Heart right ventricle (tissue), 16 donors: ENCODE data around the gene HIVEP3. TPM values are rescaled to one million over a fixed set of nuclear protein-coding genes. Genes with fewer than 3 reads are reported as not detected.

Source experiments
- ATAC-seq, 8 donors: fragments of 200-7000 bp; cut with Tn5 transposase; one replicate each; pipeline ENCODE4 v1.9.1; 2020; ENCODE audit warnings: mild to moderate bottlenecking in 8 of 8, moderate library complexity in 8 of 8, moderate number of reproducible peaks in 1 of 8
- DNase-seq, 2 donors: peaks; one replicate each; pipeline ENCODE4 v3.0.0-alpha.2; 2020
- H3K27ac ChIP-seq, 10 donors: fragments of 200-600 bp; sonication (generic) in 2 of 10; one replicate each; pipeline versions ENCODE4 v1.5.0 to v1.8.0; 2020 to 2022; ENCODE audit warnings: mild to moderate bottlenecking in 3 of 10
- H3K27me3 ChIP-seq, 7 donors: fragments of 200-600 bp; one replicate each; pipeline ENCODE4 v1.8.0; 2021 to 2022; ENCODE audit warnings: mild to moderate bottlenecking in 2 of 7
- H3K36me3 ChIP-seq, 9 donors: fragments of 200-600 bp; sonication (generic) in 1 of 9; one replicate each; pipeline versions ENCODE4 v1.5.0 to v1.8.0; 2020 to 2022; ENCODE audit warnings: mild to moderate bottlenecking in 2 of 9
- H3K4me1 ChIP-seq, 9 donors: fragments of 200-600 bp; sonication (generic) in 1 of 9; one replicate each; pipeline versions ENCODE4 v1.5.0 to v1.8.0; 2020 to 2022; ENCODE audit warnings: mild to moderate bottlenecking in 4 of 9
- H3K4me3 ChIP-seq, 10 donors: fragments of 200-600 bp; sonication (generic) in 2 of 10; one replicate each; pipeline versions ENCODE4 v1.5.0 to v1.8.0; 2020 to 2022; ENCODE audit warnings: mild to moderate bottlenecking in 7 of 10, moderate library complexity in 2 of 10
- H3K9me3 ChIP-seq, 11 donors: fragments of 200-600 bp in 10 of 11; sonication (generic) in 2 of 11; one replicate each; pipeline versions ENCODE4 v1.5.0 to v1.8.0; 2013 to 2022; ENCODE audit warnings: mild to moderate bottlenecking in 2 of 11, control low read depth in 1 of 11, moderate library complexity in 1 of 11
- WGBS, 2 donors: extraction: QIAGEN DNeasy Blood & Tissue Kit; methylation state at CpG; one replicate each; pipeline ENCODE4 v1.1.7; 2013; ENCODE audit warnings: inconsistent platforms in 1 of 2; 5-methylcytosine and 5-hydroxymethylcytosine counted together
- intact Hi-C, 10 donors: fragments of 100-400 bp; cut with DNase I; formaldehyde crosslinking; loops; one replicate each; pipeline versions ENCODE4 v1.11.1 to v1.14.2; 2022
- polyA plus RNA-seq, 2 donors: library from polyadenylated mRNA; stranded (reverse); fragments of 200-250 nt; gene quantifications; one replicate each; pipeline ENCODE4 v1.2.3, GENCODE V29; 2013
- total RNA-seq, 10 donors: library from RNA; stranded (reverse); fragmentation: NEBNext Ultra II Directional in 3 of 10; extraction: Animal tissue kit (Norgen Biotek cat#: 25700) in 3 of 10; gene quantifications; one replicate each; pipeline versions ENCODE4 v1.2.1 to v1.2.4, GENCODE V29; 2021 to 2023
- TF ChIP-seq, protein P1 (sequence below), 9 donors: fragments of 200-600 bp; sonication (generic) in 2 of 9; IDR thresholded peaks; one replicate each; pipeline versions ENCODE4 v1.5.0 to v1.8.0; 2021 to 2022; ENCODE audit warnings: antibody characterized with exemption in 9 of 9, mild to moderate bottlenecking in 5 of 9, moderate library complexity in 1 of 9
- donor health status: Arrhythmogenic right ventricular cardiomyopathy.
- donor health status: ischemic (EF 13 %, LVEDD 7.1; RV severe dilation, severe dysfunction).
- donor health status: healthy with polysubstance abuse.
- donor health status: DM: no; HTN: yes; CAD: no.
- donor health status: DM: no; HTN: no; CAD: no.
- donor health status: ischemic (EF 25% LVEDD 6.9; RV normal size, moderate dysfunction).
- donor health status: ischemic (EF 25% LVEDD 5.7; RV mildly dilated, moderate dysfunction).
- donor health status: healthy.
- donor health status: DM: yes; HTN: yes; CAD: no.
- donor health status: Ischemic cardiomyopathy.
- donor health status: ischemic (EF 35%, LVEDD 5.7; RV mildly dilated, moderate dysfunction).
- donor health status: nonischemic (EF 11% LVEDD 7.7; RV severe dilation, severe dysfunction).
- donor health status: DM: yes; HTN: yes; CAD: no.
- donor health status: PGD.
- donor health status: ischemic (EF 29% LVEDD 5.4; RV normal size, mild dysfunction).
- donor health status: nonischemic (EF 23%, LVEDD 6.1; RV moderate dilation, normal function).

HIVEP3 gene
- total and polyA plus RNA-seq, 12 donors: 2.6 to 7.5 (median 5.2) TPM

- no peaks in the 10 kb centered on the region for H3K9me3 ChIP-seq
- WGBS, 2 donors: 90 to 96% methylated on average over 3 of the region's 3 CpGs
- intact Hi-C loops: loop anchor here in 1 of 10 donors (10.0 kb wide), 1 partner anchor 133 kb away; no protein-coding TSS in a partner anchor
- no peaks in the 10 kb centered on the region for H3K36me3 ChIP-seq
- no peak overlapping the region for H3K4me3 ChIP-seq
- DNase-seq: no peak
- H3K27me3 ChIP-seq: no peaks in the 10 kb centered on the region
- H3K27ac ChIP-seq: peak overlapping the region in 2 of 10 donors; percentile 11 to 66
- ATAC-seq: no peak
- peaks cover 7 to 54% (median 25%) of the 10 kb centered on the region in 9 donors for H3K4me1 ChIP-seq
- TF ChIP-seq, protein P1, sequence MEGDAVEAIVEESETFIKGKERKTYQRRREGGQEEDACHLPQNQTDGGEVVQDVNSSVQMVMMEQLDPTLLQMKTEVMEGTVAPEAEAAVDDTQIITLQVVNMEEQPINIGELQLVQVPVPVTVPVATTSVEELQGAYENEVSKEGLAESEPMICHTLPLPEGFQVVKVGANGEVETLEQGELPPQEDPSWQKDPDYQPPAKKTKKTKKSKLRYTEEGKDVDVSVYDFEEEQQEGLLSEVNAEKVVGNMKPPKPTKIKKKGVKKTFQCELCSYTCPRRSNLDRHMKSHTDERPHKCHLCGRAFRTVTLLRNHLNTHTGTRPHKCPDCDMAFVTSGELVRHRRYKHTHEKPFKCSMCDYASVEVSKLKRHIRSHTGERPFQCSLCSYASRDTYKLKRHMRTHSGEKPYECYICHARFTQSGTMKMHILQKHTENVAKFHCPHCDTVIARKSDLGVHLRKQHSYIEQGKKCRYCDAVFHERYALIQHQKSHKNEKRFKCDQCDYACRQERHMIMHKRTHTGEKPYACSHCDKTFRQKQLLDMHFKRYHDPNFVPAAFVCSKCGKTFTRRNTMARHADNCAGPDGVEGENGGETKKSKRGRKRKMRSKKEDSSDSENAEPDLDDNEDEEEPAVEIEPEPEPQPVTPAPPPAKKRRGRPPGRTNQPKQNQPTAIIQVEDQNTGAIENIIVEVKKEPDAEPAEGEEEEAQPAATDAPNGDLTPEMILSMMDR (IDR thresholded peaks at IDR 0.05): no peak
Measured at GRCh38 chr1:41901551-41901950, 17.2 kb downstream of the HIVEP3 start.

DNA sequence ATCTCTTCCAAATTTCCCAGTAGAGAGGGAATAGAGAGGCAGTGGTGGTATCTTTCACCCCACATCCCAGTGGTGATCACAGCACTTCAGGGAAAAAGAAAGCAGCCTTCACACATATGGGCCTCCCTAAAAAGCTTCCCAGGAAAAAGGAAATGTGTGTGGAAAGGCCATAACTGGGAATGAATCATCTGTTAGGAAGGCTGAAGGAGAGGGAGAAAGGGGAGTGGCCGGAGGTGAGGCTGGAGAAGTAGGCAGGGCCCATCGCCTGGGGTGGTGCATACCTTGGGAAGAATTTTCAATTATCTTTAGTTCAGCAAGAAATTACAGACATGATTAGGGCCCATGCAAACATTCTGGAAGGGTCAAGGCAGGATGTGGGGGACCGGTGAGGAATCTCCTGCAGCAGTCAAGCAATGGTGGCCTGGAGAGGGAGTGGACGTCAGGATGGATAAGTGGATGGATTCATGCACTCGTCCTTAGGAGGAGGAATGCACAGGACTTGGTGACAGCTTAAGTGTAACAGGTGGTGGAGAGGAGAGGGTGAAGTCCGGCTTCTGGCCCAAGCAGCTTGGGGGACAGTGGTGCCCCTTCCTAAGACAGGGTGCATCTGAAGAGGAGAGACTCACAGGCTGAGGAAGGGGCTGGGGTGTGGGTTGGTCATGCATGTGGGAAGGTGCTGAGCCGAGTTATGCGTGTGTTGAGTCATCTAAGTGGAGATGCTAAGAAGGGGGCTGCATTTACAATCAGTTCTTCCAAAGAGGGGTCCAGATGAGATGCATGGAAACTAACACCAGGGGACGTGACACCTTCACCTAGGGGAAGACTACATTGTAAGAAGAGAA is 17.9 kb downstream of the HIVEP3 start:
- TF ChIP-seq, protein P1 (IDR thresholded peaks at IDR 0.05): no peak
- WGBS, 2 donors: 81 to 90% methylated on average over 9 of the region's 9 CpGs
- Histone ChIP-seq H3K36me3 (no peaks in the 10 kb centered on the region), H3K27ac (no peak overlapping the region), H3K4me1 (peaks cover 7 to 54% (median 25%) of the 10 kb centered on the region in 9 donors), H3K4me3 (no peak overlapping the region), H3K27me3 (no peaks in the 10 kb centered on the region), H3K9me3 (no peaks in the 10 kb centered on the region)
- ATAC-seq (peak in 1 of 8 donors; percentile 21), DNase-seq (no peak)
- intact Hi-C loops: loop anchor here in 1 of 10 donors (10.0 kb wide), 1 partner anchor 134 kb away; no protein-coding TSS in a partner anchor

DNA sequence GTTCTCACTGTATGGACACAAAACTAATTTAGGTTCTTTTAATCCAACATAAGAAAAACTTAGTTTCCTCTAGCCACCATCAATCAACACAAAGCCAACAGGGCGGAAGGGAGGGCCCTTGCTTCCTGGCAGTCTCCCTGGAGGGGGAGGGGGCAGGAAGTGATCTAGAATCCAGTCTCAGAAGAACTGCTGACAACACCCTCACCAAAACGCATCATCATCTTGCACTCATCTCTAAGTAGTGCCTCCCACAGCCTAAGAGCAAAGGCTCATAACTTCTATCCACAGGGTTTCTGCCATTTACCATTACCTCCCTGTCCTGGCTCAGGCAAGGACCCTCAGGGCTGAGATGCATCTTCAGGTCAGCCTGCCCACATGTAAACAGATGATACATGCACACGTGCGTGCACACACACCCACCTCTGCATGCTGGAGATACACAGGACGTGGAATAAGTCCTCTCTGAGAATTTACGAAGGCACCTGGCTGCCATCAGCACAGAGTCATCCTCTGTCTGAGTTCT is 20.5 kb downstream of the HIVEP3 start:
- Histone ChIP-seq H3K36me3 (no peaks in the 10 kb centered on the region), H3K27ac (peak overlapping the region in 1 of 10 donors; percentile 73), H3K9me3 (no peaks in the 10 kb centered on the region), H3K4me1 (peaks cover 7 to 63% (median 25%) of the 10 kb centered on the region in 9 donors), H3K27me3 (no peaks in the 10 kb centered on the region), H3K4me3 (no peak overlapping the region)
- ATAC-seq (peak in 5 of 8 donors; percentile 54 to 70 (median 65)), DNase-seq (no peak)
- 60 to 66% methylated on average over 6 of the region's 6 CpGs for WGBS, 2 donors
- TF ChIP-seq, protein P1 (IDR thresholded peaks at IDR 0.05): no peak
- intact Hi-C loops: loop anchor here in 1 of 10 donors (10.0 kb wide), 1 partner anchor 83 kb away; no protein-coding TSS in a partner anchor

GRCh38 chr1:41895552-41895951 is 23.2 kb downstream of the HIVEP3 start:
- DNase-seq: no peak
- H3K9me3 ChIP-seq: no peaks in the 10 kb centered on the region
- H3K4me3 ChIP-seq: no peak overlapping the region
- TF ChIP-seq, protein P1 (IDR thresholded peaks at IDR 0.05): no peak
- ATAC-seq: no peak
- no peak overlapping the region for H3K27ac ChIP-seq
- 84 to 87% methylated on average over 4 of the region's 4 CpGs for WGBS, 2 donors
- H3K36me3 ChIP-seq: no peaks in the 10 kb centered on the region
- no peaks in the 10 kb centered on the region for H3K27me3 ChIP-seq
- peaks cover 0 to 67% (median 30%) of the 10 kb centered on the region in 9 donors for H3K4me1 ChIP-seq
- intact Hi-C loops: loop anchor here in 1 of 10 donors (10.0 kb wide), 1 partner anchor 81 kb away; no protein-coding TSS in a partner anchor
